ENCODE data around the gene ABCF2.

Gene ABCF2

GRCh38 chr7:151252561-151252835 is 25.5 kb upstream of the ABCF2 start:
- DNase-seq = no peak

DNA sequence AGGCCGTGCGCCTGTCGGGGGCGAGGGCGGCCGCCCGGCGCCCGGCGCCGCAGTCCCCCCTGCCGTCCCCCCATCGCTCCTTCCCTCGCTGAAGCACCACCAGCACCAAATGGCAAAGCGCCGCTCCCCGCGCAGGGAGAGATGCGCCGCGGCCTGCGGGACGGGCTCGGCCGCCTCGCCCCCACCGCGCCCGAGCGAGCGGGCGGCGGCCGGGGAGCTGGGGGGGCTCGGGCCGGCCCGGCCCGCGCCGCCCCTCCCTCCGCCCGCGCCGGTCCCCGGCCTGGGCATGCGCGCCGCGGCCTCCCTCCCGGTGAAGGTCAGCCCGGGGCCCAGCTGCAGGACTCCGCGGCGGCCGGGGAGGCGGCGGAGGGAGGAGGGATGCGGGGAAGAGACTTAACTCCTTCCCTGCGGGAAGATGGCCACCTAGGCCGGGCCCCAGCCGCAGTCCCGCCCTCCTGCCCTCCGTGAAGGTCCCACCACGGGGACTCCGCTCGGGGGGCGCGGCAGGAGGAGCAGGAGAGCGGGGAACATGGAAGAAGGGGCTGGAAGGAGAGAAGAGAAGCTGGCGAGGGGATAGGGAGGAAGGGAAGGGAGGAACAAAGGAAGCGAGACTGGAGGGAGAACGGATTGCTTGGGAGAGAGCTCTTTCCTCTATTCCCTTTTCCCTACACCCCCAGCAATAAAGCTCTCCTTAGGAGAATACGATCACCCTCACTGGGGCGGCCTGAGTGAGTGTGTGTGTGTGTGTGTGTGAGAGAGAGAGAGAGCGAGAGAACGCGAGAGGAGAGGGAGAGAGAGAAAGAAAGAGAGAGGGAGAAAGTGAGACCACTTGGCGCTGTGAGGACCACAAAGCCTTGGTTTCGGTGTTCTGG is 24.9 kb upstream of the ABCF2 start:
- DNase-seq = no peak

DNA sequence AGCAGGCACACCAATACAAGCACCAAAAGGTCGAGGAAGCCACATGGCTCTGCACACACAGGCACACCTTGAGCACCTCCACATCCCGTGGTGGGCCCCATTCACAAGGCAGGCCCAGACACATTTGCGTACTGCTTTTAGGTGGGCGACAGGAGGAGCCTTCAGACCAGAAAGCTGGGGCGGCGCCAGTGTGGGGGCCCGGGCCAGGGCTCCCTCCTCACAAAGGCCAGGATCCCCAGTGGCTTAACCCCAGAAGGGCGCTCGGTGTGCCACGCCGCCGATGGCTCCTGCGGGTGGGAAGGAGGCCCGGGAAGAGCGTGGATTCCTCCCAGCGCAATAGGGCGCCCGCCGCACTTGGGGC is 24.3 kb upstream of the ABCF2 start:
- DNase-seq = no peak

GRCh38 chr7:151250181-151251132 is 23.5 kb upstream of the ABCF2 start:
- no peak for DNase-seq

DNA sequence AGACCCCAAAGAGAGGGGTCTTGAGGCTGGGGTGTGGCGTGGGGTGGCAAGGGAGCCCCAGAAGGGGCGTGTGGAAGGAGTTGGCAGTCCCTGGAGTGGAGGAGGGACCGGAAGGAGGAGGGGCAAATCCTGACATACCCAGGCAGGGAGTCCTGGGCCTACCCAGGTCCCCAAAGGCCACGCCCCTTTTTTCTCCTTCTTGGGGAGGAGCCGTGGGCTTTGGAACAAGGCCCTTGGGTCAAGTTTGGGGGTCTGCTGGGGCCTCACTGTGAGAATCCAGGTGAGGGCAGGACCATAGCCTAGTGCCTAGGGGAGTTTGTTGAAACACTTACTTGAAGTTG is 22.7 kb upstream of the ABCF2 start:
- DNase-seq = no peak

DNA sequence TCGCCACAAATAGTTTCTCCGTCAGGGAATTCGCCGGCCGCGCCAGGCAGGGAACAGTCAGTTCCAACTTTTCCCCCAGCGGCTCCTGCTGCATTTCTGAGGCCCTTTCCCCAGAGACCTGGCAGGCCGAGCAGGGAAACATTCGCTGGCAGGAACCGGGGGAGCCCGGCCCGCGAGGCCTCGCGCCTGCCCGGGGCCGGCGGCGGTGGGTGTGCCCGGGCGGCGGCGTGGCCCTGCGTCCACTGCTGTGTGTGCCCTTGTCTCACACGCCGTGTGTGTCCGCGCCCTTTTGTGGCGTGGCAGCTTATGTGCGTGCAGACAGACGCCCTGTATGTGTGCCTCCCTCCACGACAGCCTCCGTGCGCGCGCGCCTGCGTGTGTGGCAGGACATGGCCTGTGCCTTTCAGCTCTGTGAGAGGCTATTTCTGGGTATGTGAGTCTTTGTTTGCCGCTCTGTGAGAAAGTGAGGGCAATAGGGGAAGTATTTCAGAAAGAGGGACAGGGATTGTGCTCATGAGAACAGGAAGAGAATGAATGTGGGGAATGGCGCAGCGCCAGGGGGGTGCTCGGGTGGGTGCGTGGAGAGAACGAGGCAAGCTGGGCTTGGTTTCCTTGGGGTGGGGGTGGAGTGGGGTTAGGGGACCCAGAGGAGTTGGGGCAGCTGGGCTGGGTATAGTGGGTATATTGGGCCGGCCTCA is 22.2 kb upstream of the ABCF2 start:
- no peak for DNase-seq

- no peak for DNase-seq
Observed at GRCh38 chr7:151248346-151249033, 21.5 kb upstream of the ABCF2 start, which contains the start of gene SMARCD3. SMARCD3 (minus strand) TSS chr7:151248694; CDS start chr7:151248562, 132 bp downstream.

DNA sequence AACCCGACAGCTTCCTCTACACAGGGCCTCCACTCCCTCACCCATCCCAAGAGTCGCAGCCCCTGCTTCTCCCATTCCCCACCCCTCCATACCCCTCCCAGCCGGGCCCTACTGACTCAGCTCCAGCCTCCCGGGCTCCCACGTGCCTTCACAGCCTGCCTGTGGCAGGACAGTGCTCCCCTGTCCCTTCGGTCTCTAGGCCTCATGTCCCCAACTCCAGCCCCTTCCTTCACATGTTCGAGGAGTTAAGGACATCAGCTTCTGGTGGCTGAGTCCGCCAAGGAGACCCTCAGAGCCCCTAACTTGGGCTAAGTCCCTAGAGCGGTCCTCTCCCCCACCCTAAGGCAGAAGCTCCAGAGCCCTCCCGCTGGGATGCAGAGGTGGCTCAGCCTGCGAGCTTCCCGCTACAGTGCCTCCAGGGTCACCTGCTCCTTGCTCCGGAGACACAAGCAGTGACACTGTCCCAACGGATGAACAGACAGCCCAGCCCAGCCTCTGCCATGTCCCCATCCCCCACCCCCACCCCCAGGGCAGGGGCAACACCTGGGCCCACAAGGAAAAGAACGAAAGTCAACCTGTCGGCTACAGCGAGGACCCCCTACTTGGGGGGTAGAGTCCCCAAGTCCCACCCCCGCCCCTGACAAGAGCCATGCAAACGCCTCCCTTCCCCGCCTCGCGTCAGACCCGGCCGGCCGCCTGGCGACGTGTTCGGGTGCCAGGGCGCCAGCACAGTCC is 20.8 kb upstream of the ABCF2 start:
- no peak for DNase-seq

- no peak for DNase-seq
Observed at GRCh38 chr7:151246851-151247580, 20.0 kb upstream of the ABCF2 start.

- DNase-seq = no peak
Observed at GRCh38 chr7:151246102-151246850, 19.3 kb upstream of the ABCF2 start.

GRCh38 chr7:151245360-151246101 is 18.5 kb upstream of the ABCF2 start:
- DNase-seq = no peak

DNA sequence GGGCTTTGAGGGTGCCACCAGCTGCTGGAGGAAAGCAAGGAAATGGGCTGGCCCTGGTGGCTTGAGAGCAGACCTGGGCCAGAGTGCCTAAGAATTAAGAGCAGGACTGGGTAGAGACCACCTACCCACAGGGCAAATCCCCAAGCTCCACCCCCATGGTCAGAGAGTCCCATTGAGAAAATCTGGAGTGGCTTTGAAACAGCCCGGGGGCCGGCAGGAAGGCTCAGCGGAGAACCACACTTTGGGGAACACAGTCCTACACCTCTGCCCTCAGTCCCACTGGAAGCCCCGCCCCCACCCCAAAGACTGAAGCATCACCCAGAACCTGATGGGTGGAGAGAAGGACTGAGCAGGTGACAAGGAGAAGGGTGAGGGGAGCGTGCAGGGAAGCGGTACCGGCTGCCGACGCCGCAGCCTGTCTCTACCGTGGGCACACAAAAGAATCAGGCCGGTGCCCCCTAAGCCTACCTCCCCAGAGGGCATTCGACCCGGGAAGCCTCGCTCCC is 17.9 kb upstream of the ABCF2 start:
- DNase-seq = no peak

DNA sequence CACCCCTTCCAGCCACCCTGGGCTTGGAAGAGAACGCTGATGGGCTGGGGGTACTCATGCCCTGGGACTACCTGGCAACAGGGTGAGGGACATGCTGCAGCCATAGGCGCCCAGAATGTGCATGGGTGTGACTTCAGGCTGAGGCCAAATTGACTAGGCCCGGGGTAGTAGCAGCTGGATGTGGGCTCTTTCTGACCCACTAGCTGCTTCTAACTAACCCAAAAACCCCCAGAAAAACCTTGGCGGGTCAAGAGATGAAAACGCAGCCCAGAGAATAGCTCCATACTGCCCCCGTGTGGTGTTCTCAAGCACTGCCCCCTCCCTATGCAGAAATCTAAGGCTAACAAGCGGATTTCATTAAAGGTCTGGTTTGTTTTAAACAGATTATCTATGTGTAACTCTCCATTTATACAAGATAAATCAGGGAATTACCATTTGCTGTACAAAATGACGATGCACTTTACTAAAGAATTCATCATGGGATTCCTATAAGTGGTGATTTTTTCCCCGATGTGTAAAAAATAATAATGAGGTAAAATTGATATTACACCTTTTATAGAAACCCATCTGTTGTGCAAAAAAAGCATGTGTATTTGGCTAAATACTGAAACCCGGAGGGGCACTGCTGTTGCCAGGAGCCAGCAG is 17.3 kb upstream of the ABCF2 start:
- DNase-seq = no peak

DNA sequence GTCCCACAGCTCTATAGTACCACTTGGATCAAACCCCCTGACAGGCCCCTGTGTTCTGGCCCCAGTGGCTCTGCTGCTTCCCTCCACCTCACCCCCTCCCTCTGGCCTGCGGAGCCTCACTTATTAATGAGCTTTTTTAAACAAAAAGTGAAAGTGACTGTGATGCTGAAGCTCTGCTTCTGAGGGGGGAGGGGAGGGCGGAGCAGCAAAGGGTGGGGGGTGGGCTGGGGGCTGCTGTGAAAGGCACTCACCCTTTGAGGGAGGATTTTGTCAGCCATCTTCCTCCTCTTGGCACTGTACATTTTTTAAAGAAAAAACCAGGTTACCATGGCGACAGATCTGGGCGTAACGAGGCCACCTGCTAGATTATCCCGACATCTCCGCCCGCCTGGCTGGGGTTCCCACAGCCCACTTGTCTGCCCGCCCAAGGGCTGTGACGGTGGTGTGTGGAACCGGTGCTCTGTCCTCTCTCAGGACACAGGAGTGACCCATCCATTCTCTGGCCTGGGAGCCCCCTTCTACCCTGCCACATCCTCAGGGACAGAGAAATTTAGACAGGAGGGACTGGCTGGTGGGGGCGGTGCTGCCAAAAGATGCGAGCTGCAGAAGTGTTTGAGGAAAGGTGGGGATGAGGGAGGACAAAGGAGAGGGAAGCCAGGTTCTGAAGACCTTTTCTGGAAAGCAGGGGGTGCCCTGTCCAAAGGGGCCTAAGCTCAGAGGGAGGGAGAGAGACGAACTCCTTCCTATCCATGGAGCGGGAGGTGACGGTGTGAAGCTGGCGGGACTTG is 16.6 kb upstream of the ABCF2 start:
- DNase-seq = no peak

DNA sequence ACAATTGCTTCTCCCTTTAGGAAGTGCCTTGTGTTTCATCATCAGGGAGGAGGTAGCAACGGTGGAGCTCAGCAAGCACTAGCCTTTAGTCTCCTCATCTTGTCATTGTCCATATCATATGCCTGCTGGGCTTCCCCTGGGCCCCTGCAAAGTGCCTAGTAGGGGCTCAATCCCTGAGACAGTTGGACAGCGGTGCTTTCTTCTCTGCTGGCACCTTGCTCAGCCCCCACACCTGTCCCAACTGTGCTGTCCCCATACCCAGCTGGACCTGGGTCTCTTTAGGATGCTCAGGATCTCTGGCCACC is 16.0 kb upstream of the ABCF2 start:
- DNase-seq = no peak

DNA sequence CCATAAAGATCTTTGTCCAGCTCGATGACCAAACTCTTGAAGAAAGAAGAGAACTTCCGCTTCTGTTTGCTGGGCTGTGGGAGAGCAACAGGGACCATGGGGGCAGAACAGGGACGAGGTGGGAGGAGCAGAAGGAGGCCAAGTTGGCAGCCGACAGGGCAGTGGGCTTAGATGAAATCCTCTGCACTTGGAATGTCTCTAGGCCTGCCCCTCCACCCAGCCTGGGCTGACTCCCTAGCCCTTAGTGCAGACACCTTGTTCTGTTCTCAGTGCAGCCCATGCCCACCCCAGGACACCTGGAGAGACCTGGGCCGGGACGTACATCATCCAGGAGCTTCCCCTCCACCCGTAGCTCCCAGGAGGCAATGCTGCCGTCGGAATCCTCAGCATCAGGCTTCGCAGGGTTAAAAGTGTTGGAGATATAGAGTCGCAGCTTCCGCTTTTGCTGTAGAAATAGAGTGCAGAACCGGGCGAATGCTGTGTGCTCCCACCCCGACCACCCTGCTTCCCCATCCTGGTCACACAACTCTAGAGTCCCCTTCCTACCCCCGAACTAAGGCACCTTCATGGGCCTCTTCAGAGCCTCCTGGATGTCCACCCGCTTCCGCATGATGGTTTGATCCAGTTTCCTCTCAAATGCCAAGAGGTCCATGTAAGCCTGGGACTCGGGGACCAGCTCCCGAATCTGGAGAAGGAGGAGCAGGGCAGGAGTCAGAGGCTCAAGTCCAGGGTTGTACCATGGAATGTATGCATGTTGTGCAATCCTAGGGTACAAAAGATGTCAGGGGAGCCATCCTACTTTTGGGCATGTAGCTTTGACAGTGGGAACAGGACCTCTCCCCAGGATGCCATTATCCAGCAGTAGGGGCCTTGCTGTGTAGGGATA is 15.4 kb upstream of the ABCF2 start:
- DNase-seq = no peak

DNA sequence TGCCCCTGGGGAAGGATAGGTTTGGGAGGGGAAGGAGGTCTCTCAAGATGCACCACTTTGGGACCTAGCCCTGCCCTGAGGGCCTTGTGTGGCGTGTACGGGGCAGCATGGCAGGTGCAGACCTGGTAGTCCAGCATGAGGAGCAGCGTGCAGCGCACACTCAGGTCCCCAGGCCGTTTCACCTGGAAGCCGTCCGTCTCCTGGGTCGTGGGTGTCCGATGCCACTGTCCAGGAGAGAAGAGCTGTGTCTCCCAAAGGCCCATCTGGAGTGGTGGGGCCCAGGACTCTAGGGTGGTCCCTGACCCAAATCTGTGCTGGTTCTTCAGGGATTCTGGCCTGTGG is 14.7 kb upstream of the ABCF2 start:
- no peak for DNase-seq
